ENCODE results near the gene PPTC7.

DNA sequence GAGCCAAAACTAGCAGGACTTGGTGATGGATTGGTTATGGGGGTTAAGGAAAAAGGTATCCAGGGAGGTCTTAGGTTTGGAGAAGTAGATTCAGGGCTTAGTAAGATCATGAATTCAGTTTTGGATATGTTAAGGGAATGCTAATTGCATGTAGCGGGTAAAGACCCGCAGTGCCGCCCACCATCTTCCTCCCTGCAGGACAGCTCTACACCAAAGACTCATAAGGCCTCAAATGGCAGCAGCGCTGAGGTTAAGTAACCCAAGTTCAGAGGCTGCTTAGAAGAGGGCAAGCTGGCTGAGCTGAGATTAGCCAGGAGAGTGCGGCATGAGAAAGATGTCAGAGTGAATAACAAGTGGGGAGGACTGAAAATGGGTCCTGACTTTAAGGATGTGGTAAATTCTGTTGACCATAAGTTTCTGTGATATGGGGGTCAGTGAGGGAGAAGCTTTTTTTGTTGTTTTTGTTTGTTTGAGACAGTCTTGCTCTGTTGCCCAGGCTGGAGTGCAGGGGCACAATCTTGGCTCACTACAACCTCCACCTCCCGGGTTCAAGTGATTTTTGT is 54.8 kb downstream of the PPTC7 start:
- TF ChIP-seq CREB1 (IDR thresholded peaks at IDR 0.05) (no peak), JUND (IDR thresholded peaks at IDR 0.05; ENCODE audit: low read length) (no peak), POLR2A (IDR thresholded peaks at IDR 0.05; ENCODE audit: control extremely low read depth in 1 of 2, low read depth in 2 of 2, low read length in 2 of 2) (no peak), CBX5 (IDR thresholded peaks at IDR 0.05; ENCODE audit: low read depth, low read length) (no peak), MAFK (IDR thresholded peaks at IDR 0.05; ENCODE audit: low read depth, low read length) (no peak)
- TF ChIP-seq, protein P1, sequence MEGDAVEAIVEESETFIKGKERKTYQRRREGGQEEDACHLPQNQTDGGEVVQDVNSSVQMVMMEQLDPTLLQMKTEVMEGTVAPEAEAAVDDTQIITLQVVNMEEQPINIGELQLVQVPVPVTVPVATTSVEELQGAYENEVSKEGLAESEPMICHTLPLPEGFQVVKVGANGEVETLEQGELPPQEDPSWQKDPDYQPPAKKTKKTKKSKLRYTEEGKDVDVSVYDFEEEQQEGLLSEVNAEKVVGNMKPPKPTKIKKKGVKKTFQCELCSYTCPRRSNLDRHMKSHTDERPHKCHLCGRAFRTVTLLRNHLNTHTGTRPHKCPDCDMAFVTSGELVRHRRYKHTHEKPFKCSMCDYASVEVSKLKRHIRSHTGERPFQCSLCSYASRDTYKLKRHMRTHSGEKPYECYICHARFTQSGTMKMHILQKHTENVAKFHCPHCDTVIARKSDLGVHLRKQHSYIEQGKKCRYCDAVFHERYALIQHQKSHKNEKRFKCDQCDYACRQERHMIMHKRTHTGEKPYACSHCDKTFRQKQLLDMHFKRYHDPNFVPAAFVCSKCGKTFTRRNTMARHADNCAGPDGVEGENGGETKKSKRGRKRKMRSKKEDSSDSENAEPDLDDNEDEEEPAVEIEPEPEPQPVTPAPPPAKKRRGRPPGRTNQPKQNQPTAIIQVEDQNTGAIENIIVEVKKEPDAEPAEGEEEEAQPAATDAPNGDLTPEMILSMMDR (IDR thresholded peaks at IDR 0.05; ENCODE audit: control extremely low read depth in 1 of 3, insufficient read depth in 1 of 3, low read depth in 1 of 3, low read length in 3 of 3): no peak
